IPS-20b (cell line): ENCODE results near the gene IL26.

Experiments used
- H3K27ac ChIP-seq: one replicate; pipeline ENCODE4 v1.5.1; 2013; ENCODE audit warnings: low read length
- H3K27me3 ChIP-seq: 2 replicates; pipeline ENCODE4 v1.6.1; 2013; ENCODE audit warnings: mild to moderate bottlenecking, low read length, inconsistent platforms; ENCODE audit not compliant: insufficient read depth
- H3K36me3 ChIP-seq: 2 replicates; pipeline ENCODE4 v1.6.1; 2013; ENCODE audit warnings: low read depth, mild to moderate bottlenecking, inconsistent platforms, low read length, moderate library complexity; ENCODE audit not compliant: insufficient read depth
- H3K4me1 ChIP-seq: 2 replicates; pipeline ENCODE4 v1.6.1; 2013; ENCODE audit warnings: mild to moderate bottlenecking, control low read depth, inconsistent platforms, low read length, moderate library complexity; ENCODE audit not compliant: insufficient read depth
- H3K4me3 ChIP-seq: 2 replicates; pipeline ENCODE4 v1.5.1; 2013; ENCODE audit warnings: mild to moderate bottlenecking, low read length, inconsistent platforms
- H3K9ac ChIP-seq: 2 replicates; pipeline ENCODE4 v1.6.1; 2013; ENCODE audit warnings: low read depth, mild to moderate bottlenecking, inconsistent platforms, low read length, moderate library complexity
- H3K9me3 ChIP-seq: 2 replicates; pipeline ENCODE4 v1.6.1; 2013; ENCODE audit warnings: mild to moderate bottlenecking, low read depth, low read length, inconsistent platforms; ENCODE audit not compliant: insufficient read depth

Gene IL26

GRCh38 chr12:68169213-68169889 is 56.3 kb downstream of the IL26 start:
- Histone ChIP-seq H3K36me3 (no peaks in the 10 kb centered on the region), H3K27me3 (no peaks in the 10 kb centered on the region), H3K9ac (no peak overlapping the region), H3K4me1 (no peaks in the 10 kb centered on the region), H3K9me3 (no peaks in the 10 kb centered on the region), H3K4me3 (no peak overlapping the region), H3K27ac (no peak overlapping the region)

- no peak overlapping the region for H3K27ac ChIP-seq
- H3K4me3 ChIP-seq, result no peak overlapping the region
These were observed 59.2 kb downstream of the IL26 start for GRCh38 chr12:68166317-68166831.

DNA sequence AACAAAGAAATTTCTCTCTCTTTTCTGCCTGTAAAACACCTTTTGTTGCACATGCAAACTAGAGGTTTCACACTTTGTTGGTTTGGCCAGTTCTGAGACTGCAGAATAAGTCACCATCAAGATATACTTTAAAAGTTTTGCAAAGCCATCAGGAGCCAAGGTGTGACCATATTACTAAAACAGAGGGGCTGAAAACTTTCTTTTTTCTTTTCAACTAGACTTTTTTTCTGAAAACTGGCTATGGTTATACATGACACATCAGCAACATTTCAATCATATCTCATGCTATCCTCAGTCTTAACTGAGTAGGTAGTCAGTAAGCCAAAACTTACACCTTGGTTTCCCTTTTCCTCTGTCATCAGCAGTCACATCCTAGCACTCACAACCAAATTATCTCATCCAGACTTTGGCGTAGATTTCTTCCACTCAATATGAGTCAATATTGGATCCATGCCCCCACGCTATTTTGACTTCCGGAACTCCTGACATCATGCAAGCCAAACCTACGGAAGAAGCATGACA is 62.0 kb downstream of the IL26 start:
- H3K27ac ChIP-seq, result no peak overlapping the region
- H3K4me1 ChIP-seq, result no peaks in the 10 kb centered on the region; the same call in 1 of the 2 replicates
- no peaks in the 10 kb centered on the region for H3K27me3 ChIP-seq
- H3K4me3 ChIP-seq, result no peak overlapping the region
- no peaks in the 10 kb centered on the region for H3K9me3 ChIP-seq
- no peaks in the 10 kb centered on the region for H3K36me3 ChIP-seq
- no peak overlapping the region for H3K9ac ChIP-seq

More at GRCh38 chr12:68166317-68166831, 59.2 kb downstream of the IL26 start:
- Histone ChIP-seq H3K9me3 (no peaks in the 10 kb centered on the region), H3K9ac (no peak overlapping the region), H3K27me3 (no peaks in the 10 kb centered on the region), H3K36me3 (no peaks in the 10 kb centered on the region), H3K4me1 (no peaks in the 10 kb centered on the region; the same call in 1 of the 2 replicates)

DNA sequence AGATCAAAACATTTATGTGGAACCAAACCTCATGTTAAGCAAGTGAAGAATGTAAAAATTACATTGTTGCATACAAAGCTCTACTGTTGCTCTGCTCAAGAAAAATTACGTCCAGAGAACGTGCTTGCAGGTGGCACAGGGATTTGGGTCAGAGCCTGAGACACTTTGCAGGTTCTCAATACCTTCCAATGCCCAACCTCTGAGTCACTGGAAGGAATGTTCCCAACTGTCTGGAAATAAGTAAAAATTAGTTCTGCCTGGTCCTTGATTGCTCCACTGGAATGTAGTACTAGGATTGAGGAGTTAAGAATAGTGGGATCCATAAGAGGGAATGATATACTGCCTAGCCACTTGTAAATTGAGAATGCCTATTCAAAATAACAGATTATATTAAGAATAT is 63.2 kb downstream of the IL26 start:
- Histone ChIP-seq H3K36me3 (no peaks in the 10 kb centered on the region), H3K9me3 (no peaks in the 10 kb centered on the region), H3K27me3 (no peaks in the 10 kb centered on the region), H3K27ac (no peak overlapping the region), H3K9ac (no peak overlapping the region), H3K4me1 (no peaks in the 10 kb centered on the region; the same call in 1 of the 2 replicates), H3K4me3 (no peak overlapping the region)

- Histone ChIP-seq H3K4me1 (no peaks in the 10 kb centered on the region; the same call in 1 of the 2 replicates), H3K9ac (no peak within 1 kb of the TSS)
These were observed 65.8 kb downstream of the IL26 start, which contains the start of gene IFNG for GRCh38 chr12:68159681-68160304. IFNG (minus strand) TSS chr12:68159740; CDS start chr12:68159615, 125 bp downstream.

GRCh38 chr12:68158432-68158831 is 67.2 kb downstream of the IL26 start:
- H3K4me1 ChIP-seq, result no peaks in the 10 kb centered on the region; the same call in 1 of the 2 replicates
- H3K9me3 ChIP-seq, result no peaks in the 10 kb centered on the region
- H3K36me3 ChIP-seq, result no peaks in the 10 kb centered on the region
- no peak overlapping the region for H3K27ac ChIP-seq
- no peak overlapping the region for H3K4me3 ChIP-seq
- H3K27me3 ChIP-seq, result no peaks in the 10 kb centered on the region
- no peak overlapping the region for H3K9ac ChIP-seq

More at GRCh38 chr12:68159681-68160304, 65.8 kb downstream of the IL26 start, which contains the start of gene IFNG:
- no peaks in the 10 kb centered on the region for H3K27me3 ChIP-seq
- no peaks in the 10 kb centered on the region for H3K9me3 ChIP-seq
- no peak within 1 kb of the TSS for H3K4me3 ChIP-seq
- no peaks in the 10 kb centered on the region for H3K36me3 ChIP-seq
- no peak within 1 kb of the TSS for H3K27ac ChIP-seq

DNA sequence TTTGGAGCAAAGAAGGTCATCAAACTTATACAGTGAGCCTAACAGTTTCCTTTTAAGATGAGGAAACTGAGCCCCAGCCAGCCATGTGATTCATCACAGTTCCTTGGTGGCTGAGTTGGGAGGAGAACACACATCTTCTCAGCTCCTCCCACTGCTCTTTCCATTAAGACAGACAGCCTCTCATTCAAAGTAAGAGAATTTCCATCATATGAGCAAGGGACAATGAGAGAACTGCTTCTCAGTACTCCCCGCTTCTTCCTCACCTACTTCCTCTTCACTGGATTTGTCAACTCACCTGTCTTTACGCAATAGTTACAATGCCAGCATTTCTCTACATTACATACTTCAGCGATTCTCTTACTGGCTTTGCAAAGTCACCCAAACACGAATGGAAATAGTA is 68.2 kb downstream of the IL26 start:
- H3K36me3 ChIP-seq, result no peaks in the 10 kb centered on the region
- no peaks in the 10 kb centered on the region for H3K27me3 ChIP-seq
- H3K9ac ChIP-seq, result no peak overlapping the region
- no peak overlapping the region for H3K27ac ChIP-seq
- no peak overlapping the region for H3K4me3 ChIP-seq
- H3K4me1 ChIP-seq, result no peaks in the 10 kb centered on the region; the same call in 1 of the 2 replicates
- H3K9me3 ChIP-seq, result no peaks in the 10 kb centered on the region

- Histone ChIP-seq H3K27ac (no peak overlapping the region), H3K9me3 (no peaks in the 10 kb centered on the region), H3K4me1 (no peaks in the 10 kb centered on the region), H3K9ac (no peak overlapping the region), H3K4me3 (no peak overlapping the region), H3K36me3 (no peaks in the 10 kb centered on the region), H3K27me3 (no peaks in the 10 kb centered on the region)
These were observed 69.0 kb downstream of the IL26 start for GRCh38 chr12:68156636-68157035.

GRCh38 chr12:68154779-68155178 is 70.8 kb downstream of the IL26 start:
- H3K4me3 ChIP-seq, result no peak overlapping the region
- no peaks in the 10 kb centered on the region for H3K27me3 ChIP-seq

More at GRCh38 chr12:68154779-68155178, 70.8 kb downstream of the IL26 start:
- no peaks in the 10 kb centered on the region for H3K4me1 ChIP-seq
- no peak overlapping the region for H3K27ac ChIP-seq
- H3K9ac ChIP-seq, result no peak overlapping the region
- H3K36me3 ChIP-seq, result no peaks in the 10 kb centered on the region
- H3K9me3 ChIP-seq, result no peaks in the 10 kb centered on the region
